ENCODE measurements around the gene POC1B. TPM values are rescaled to one million over a fixed set of nuclear protein-coding genes. Genes with fewer than 3 reads are reported as not detected.

The POC1B gene
- total RNA-seq, 1 experiment from 2014 or later = 25.0 TPM

GRCh38 chr12:89383235-89384049 lies 142.4 kb downstream of the POC1B start:
- ChIA-PET POLR2A (ENCODE audit: unreplicated experiment) (no interaction called here), CTCF (interaction anchor here (0.6 kb wide), 1 partner anchor 13 kb away, joined by 8 read pairs; no protein-coding TSS in a partner anchor)
- Histone ChIP-seq H3K9me3 (ENCODE audit: low read length) (no peaks in the 10 kb centered on the region), H3K9me2 (replicated peaks; ENCODE audit: low read length) (no peaks in the 10 kb centered on the region), H3K4me2 (ENCODE audit: low read length) (no peak overlapping the region), H3F3A (ENCODE audit: low read length, unreplicated experiment) (no peaks in the 10 kb centered on the region), H3K9ac (ENCODE audit: low read length) (no peak overlapping the region), H3K27ac (ENCODE audit: low read length) (peak overlapping the region; percentile 56), H2AFZ (ENCODE audit: low read length) (peak overlapping the region; percentile 37), H4K20me1 (ENCODE audit: low read length) (no peaks in the 10 kb centered on the region), H3K4me3 (ENCODE audit: low read length) (no peak overlapping the region), H3K27me3 (ENCODE audit: low read length) (no peaks in the 10 kb centered on the region), H3K79me2 (ENCODE audit: low read length) (no peaks in the 10 kb centered on the region), H3K4me1 (ENCODE audit: insufficient read depth, low read length) (peaks cover 30% of the 10 kb centered on the region), H3K36me3 (ENCODE audit: low read depth, low read length) (no peaks in the 10 kb centered on the region)
- intact Hi-C loops (cut with micrococcal nuclease) = no loop called here
- no TSS peak for BruUV-seq (replicated peaks)
- ATAC-seq = no peak
- no peak for DNase-seq
- TF ChIP-seq EZH2 (IDR thresholded peaks at IDR 0.05; ENCODE audit: low read length, unreplicated experiment) = no peak
- no peak for TF ChIP-seq EZH2phosphoT487 (IDR thresholded peaks at IDR 0.05; ENCODE audit: borderline replicate concordance, low read length)
- no peak for TF ChIP-seq CTCF (conservative IDR thresholded peaks at IDR 0.05; ENCODE audit: low read depth, low read length)

DNA sequence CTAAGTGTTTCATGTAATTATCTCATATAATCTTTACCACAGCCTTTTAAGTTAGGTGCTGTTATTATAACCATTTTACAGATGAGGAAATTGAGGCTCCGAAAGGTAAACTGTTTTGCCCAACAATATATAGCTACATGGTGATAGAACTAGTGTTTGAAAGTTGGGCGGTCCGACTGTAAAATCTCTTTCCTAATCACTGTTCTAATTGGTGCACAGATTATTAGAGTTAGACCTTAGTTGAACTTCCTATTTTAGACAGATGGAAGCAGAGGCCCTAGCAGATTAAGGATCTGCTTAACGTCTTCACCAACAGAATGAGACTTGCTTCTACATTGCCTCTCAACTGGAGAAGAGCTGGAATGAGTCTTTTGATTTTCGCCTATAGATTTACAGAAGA lies 143.5 kb downstream of the POC1B start:
- no peaks in the 10 kb centered on the region for H3F3A ChIP-seq (ENCODE audit: low read length, unreplicated experiment)
- no peak for TF ChIP-seq EZH2 (IDR thresholded peaks at IDR 0.05; ENCODE audit: low read length, unreplicated experiment)
- TF ChIP-seq CTCF (conservative IDR thresholded peaks at IDR 0.05; ENCODE audit: low read depth, low read length) = no peak
- no peak for TF ChIP-seq EZH2phosphoT487 (IDR thresholded peaks at IDR 0.05; ENCODE audit: borderline replicate concordance, low read length)
- ATAC-seq (no peak), DNase-seq (no peak)
- ChIA-PET CTCF (no interaction called here), POLR2A (ENCODE audit: unreplicated experiment) (no interaction called here)
- no peaks in the 10 kb centered on the region for H3K36me3 ChIP-seq (ENCODE audit: low read depth, low read length)
- BruUV-seq (replicated peaks) = no TSS peak
- H3K4me1 ChIP-seq (ENCODE audit: insufficient read depth, low read length) = peaks cover 30% of the 10 kb centered on the region
- H3K4me2 ChIP-seq (ENCODE audit: low read length) = no peak overlapping the region
- no peaks in the 10 kb centered on the region for H3K79me2 ChIP-seq (ENCODE audit: low read length)
- H3K9me2 ChIP-seq (replicated peaks; ENCODE audit: low read length) = no peaks in the 10 kb centered on the region
- H3K9ac ChIP-seq (ENCODE audit: low read length) = no peak overlapping the region
- no peak overlapping the region for H3K27ac ChIP-seq (ENCODE audit: low read length)
- intact Hi-C loops (cut with micrococcal nuclease) = no loop called here
- H4K20me1 ChIP-seq (ENCODE audit: low read length) = no peaks in the 10 kb centered on the region
- H2AFZ ChIP-seq (ENCODE audit: low read length) = no peak overlapping the region
- no peak overlapping the region for H3K4me3 ChIP-seq (ENCODE audit: low read length)
- H3K9me3 ChIP-seq (ENCODE audit: low read length) = no peaks in the 10 kb centered on the region
- H3K27me3 ChIP-seq (ENCODE audit: low read length) = no peaks in the 10 kb centered on the region

GRCh38 chr12:89379839-89380467 lies 145.9 kb downstream of the POC1B start:
- peaks cover 32% of the 10 kb centered on the region for H3K4me1 ChIP-seq (ENCODE audit: insufficient read depth, low read length)
- no peak overlapping the region for H3K4me3 ChIP-seq (ENCODE audit: low read length)
- H3K9me2 ChIP-seq (replicated peaks; ENCODE audit: low read length) = no peaks in the 10 kb centered on the region
- TF ChIP-seq EZH2phosphoT487 (IDR thresholded peaks at IDR 0.05; ENCODE audit: borderline replicate concordance, low read length) (no peak), EZH2 (IDR thresholded peaks at IDR 0.05; ENCODE audit: low read length, unreplicated experiment) (no peak), CTCF (conservative IDR thresholded peaks at IDR 0.05; ENCODE audit: low read depth, low read length) (no peak)
- no peak for ATAC-seq
- BruUV-seq (replicated peaks) = no TSS peak
- H3K27me3 ChIP-seq (ENCODE audit: low read length) = no peaks in the 10 kb centered on the region
- H3K79me2 ChIP-seq (ENCODE audit: low read length) = no peaks in the 10 kb centered on the region
- H2AFZ ChIP-seq (ENCODE audit: low read length) = no peak overlapping the region
- ChIA-PET POLR2A (ENCODE audit: unreplicated experiment) (no interaction called here), CTCF (no interaction called here)
- H3F3A ChIP-seq (ENCODE audit: low read length, unreplicated experiment) = peaks cover 9% of the 10 kb centered on the region
- DNase-seq = no peak
- no peak overlapping the region for H3K27ac ChIP-seq (ENCODE audit: low read length)
- intact Hi-C loops (cut with micrococcal nuclease) = no loop called here
- no peaks in the 10 kb centered on the region; the same call in 1 of the 2 replicates for H3K36me3 ChIP-seq (ENCODE audit: low read depth, low read length)
- no peaks in the 10 kb centered on the region for H3K9me3 ChIP-seq (ENCODE audit: low read length)
- H4K20me1 ChIP-seq (ENCODE audit: low read length) = no peaks in the 10 kb centered on the region
- H3K9ac ChIP-seq (ENCODE audit: low read length) = no peak overlapping the region
- H3K4me2 ChIP-seq (ENCODE audit: low read length) = no peak overlapping the region

All from PC-3 (cell line).